ENCODE results near the gene CCDC33. TPM values are rescaled to one million over a fixed set of nuclear protein-coding genes. Genes with fewer than 3 reads are reported as not detected.

The CCDC33 gene
- total and polyA plus RNA-seq, 10 of the 15 experiments (the other 5 are each of a cell fraction or from before 2014, with no cell fraction given), result 0.57 to 5.8 (median 4.3) TPM

DNA sequence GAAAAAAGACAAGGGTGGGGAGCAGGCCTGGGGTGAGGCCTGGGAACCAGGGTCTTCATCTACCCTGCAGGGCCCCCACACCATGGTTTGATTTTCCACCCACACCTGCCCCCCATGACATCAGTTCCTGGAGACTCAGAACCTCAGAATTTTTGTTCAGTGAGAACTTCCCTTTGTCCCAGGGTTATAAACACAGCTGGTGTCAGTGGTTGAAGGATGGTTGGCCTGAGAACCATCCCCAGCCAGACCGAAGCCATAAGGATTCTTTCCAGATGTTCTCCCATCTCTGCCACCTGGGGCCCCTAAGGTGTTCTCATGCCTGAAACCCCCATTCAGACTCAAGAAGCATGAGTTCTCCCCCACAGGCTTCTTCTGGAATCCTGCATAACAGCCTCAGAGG, 16.6 kb downstream of the CCDC33 start (continued):
- TF ChIP-seq, protein P1, sequence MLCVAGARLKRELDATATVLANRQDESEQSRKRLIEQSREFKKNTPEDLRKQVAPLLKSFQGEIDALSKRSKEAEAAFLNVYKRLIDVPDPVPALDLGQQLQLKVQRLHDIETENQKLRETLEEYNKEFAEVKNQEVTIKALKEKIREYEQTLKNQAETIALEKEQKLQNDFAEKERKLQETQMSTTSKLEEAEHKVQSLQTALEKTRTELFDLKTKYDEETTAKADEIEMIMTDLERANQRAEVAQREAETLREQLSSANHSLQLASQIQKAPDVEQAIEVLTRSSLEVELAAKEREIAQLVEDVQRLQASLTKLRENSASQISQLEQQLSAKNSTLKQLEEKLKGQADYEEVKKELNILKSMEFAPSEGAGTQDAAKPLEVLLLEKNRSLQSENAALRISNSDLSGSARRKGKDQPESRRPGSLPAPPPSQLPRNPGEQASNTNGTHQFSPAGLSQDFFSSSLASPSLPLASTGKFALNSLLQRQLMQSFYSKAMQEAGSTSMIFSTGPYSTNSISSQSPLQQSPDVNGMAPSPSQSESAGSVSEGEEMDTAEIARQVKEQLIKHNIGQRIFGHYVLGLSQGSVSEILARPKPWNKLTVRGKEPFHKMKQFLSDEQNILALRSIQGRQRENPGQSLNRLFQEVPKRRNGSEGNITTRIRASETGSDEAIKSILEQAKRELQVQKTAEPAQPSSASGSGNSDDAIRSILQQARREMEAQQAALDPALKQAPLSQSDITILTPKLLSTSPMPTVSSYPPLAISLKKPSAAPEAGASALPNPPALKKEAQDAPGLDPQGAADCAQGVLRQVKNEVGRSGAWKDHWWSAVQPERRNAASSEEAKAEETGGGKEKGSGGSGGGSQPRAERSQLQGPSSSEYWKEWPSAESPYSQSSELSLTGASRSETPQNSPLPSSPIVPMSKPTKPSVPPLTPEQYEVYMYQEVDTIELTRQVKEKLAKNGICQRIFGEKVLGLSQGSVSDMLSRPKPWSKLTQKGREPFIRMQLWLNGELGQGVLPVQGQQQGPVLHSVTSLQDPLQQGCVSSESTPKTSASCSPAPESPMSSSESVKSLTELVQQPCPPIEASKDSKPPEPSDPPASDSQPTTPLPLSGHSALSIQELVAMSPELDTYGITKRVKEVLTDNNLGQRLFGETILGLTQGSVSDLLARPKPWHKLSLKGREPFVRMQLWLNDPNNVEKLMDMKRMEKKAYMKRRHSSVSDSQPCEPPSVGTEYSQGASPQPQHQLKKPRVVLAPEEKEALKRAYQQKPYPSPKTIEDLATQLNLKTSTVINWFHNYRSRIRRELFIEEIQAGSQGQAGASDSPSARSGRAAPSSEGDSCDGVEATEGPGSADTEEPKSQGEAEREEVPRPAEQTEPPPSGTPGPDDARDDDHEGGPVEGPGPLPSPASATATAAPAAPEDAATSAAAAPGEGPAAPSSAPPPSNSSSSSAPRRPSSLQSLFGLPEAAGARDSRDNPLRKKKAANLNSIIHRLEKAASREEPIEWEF (IDR thresholded peaks at IDR 0.05; ENCODE audit: insufficient replicate concordance, low read depth, low read length), result no peak
- TF ChIP-seq ETV6 (conservative IDR thresholded peaks at IDR 0.05 in 1 of 2, IDR thresholded peaks at IDR 0.05 in 1 of 2; ENCODE audit: borderline replicate concordance in 1 of 2, low read depth in 1 of 2) (no peak), GABPA (IDR thresholded peaks at IDR 0.05; ENCODE audit: low read depth) (no peak), ZZZ3 (IDR thresholded peaks at IDR 0.05; ENCODE audit: control insufficient read depth, insufficient read length, low read depth) (no peak)

DNA sequence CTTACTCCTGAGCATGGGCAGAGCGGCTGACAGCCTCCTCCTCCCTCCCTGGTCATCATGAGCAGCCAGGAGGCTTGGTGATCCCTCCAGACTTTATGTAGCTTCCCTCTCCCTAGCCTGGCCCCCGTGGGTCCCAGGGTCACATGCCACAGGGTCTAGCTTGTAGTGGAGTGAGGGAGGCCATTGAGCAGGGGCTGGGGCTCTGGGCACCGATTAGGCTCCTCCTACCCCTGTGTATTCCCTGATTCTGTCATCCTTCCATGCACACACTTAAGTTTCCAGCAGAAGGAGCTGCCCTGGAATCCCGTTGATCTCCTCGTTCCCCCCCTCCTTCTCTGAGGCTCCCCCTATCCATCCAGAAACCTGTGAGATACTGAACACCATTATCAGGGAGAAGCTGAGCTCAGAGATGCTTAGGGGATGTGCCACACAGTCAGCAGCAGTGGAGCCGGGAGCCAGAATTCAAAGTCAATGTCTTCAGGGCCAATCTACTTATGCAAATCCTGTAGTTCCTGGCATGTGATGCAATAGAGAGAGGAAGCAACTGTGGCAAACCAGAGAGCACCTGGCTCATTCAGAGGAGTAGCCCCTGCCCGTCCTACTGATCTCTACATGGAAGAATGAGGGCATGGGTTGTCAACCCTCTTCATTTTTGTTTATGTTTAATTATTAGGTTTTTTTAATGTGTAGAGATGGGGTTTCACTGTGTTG, 17.2 kb downstream of the CCDC33 start:
- Histone ChIP-seq H3K4me2 (ENCODE audit: control insufficient read depth, insufficient read depth) (no peak overlapping the region), H3K79me2 (ENCODE audit: control insufficient read depth, insufficient read depth, low read length) (no peaks in the 10 kb centered on the region), H4K20me1 (ENCODE audit: control insufficient read depth, insufficient read depth) (no peaks in the 10 kb centered on the region), H3K36me3 (ENCODE audit: control insufficient read depth in 2 of 2, insufficient read depth in 2 of 2, low read length in 1 of 2) (no peaks in the 10 kb centered on the region), H3K4me3 (no peak overlapping the region), H3K27ac (ENCODE audit: control insufficient read depth, insufficient read depth) (no peak overlapping the region), H3K9me3 (replicated peaks; ENCODE audit: control insufficient read depth, insufficient read depth, low read length) (no peaks in the 10 kb centered on the region), H2AFZ (ENCODE audit: control insufficient read depth, low read depth, low read length) (no peak overlapping the region), H3K27me3 (replicated peaks in 1 of 2; ENCODE audit: control insufficient read depth in 2 of 2, insufficient read depth in 2 of 2, low read length in 1 of 2) (no peaks in the 10 kb centered on the region; a peak in 1 of 4 replicates), H3K9ac (ENCODE audit: control insufficient read depth, insufficient read depth, low read length) (no peak overlapping the region), H3K4me1 (ENCODE audit: control insufficient read depth, insufficient read depth, low read length) (no peaks in the 10 kb centered on the region)
- no peak for FAIRE-seq
- no TSS peak for BruUV-seq (replicated peaks)
- in situ Hi-C loops (cut with MboI), result no loop called here
- ChIA-PET POLR2A (no interaction called here), SMC1A (ENCODE audit: uncharacterized antibody, unreplicated experiment) (no interaction called here), CTCF (no interaction called here), RAD21 (ENCODE audit: unreplicated experiment) (no interaction called here)
- intact Hi-C loops (cut with micrococcal nuclease; ENCODE audit: unreplicated experiment), result no loop called here
- no peak for DNase-seq (ENCODE audit: low read depth, low spot score)
- 0% methylated on average over 7 of the region's 7 CpGs for WGBS (ENCODE audit: insufficient coverage, insufficient replicate concordance, low lambda C conversion rate, missing lambda C conversion rate)
- 0 out of 3 replicates have a peak, but pooled peaks have one; percentile 14 for ATAC-seq
- TF ChIP-seq, protein P2, sequence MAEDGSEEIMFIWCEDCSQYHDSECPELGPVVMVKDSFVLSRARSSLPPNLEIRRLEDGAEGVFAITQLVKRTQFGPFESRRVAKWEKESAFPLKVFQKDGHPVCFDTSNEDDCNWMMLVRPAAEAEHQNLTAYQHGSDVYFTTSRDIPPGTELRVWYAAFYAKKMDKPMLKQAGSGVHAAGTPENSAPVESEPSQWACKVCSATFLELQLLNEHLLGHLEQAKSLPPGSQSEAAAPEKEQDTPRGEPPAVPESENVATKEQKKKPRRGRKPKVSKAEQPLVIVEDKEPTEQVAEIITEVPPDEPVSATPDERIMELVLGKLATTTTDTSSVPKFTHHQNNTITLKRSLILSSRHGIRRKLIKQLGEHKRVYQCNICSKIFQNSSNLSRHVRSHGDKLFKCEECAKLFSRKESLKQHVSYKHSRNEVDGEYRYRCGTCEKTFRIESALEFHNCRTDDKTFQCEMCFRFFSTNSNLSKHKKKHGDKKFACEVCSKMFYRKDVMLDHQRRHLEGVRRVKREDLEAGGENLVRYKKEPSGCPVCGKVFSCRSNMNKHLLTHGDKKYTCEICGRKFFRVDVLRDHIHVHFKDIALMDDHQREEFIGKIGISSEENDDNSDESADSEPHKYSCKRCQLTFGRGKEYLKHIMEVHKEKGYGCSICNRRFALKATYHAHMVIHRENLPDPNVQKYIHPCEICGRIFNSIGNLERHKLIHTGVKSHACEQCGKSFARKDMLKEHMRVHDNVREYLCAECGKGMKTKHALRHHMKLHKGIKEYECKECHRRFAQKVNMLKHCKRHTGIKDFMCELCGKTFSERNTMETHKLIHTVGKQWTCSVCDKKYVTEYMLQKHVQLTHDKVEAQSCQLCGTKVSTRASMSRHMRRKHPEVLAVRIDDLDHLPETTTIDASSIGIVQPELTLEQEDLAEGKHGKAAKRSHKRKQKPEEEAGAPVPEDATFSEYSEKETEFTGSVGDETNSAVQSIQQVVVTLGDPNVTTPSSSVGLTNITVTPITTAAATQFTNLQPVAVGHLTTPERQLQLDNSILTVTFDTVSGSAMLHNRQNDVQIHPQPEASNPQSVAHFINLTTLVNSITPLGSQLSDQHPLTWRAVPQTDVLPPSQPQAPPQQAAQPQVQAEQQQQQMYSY (CRISPR knock-in tag; IDR thresholded peaks at IDR 0.05), result no peak
- TF ChIP-seq KLF5 (IDR thresholded peaks at IDR 0.05; ENCODE audit: partially characterized antibody) (no peak), ZNF622 (IDR thresholded peaks at IDR 0.05) (no peak), RUNX3 (IDR thresholded peaks at IDR 0.05; ENCODE audit: low read length) (no peak), TBL1XR1 (IDR thresholded peaks at IDR 0.05; ENCODE audit: low read depth, low read length) (no peak), MTA3 (IDR thresholded peaks at IDR 0.05; ENCODE audit: borderline replicate concordance, low read length) (no peak), ASH2L (IDR thresholded peaks at IDR 0.05; ENCODE audit: borderline replicate concordance, low read depth) (no peak), FOXM1 (IDR thresholded peaks at IDR 0.05; ENCODE audit: low read depth, low read length) (no peak), JUND (IDR thresholded peaks at IDR 0.05; ENCODE audit: low read depth, low read length) (no peak), SUZ12 (IDR thresholded peaks at IDR 0.05; ENCODE audit: unreplicated experiment) (no peak)

Measured in GM12878 (cell line).